Measurements from ENCODE around the gene NDUFA5. TPM values are rescaled to one million over a fixed set of nuclear protein-coding genes. Genes with fewer than 3 reads are reported as not detected.

NDUFA5 gene
- total RNA-seq, 1 donor from 2014 or later = 20.1 TPM

DNA sequence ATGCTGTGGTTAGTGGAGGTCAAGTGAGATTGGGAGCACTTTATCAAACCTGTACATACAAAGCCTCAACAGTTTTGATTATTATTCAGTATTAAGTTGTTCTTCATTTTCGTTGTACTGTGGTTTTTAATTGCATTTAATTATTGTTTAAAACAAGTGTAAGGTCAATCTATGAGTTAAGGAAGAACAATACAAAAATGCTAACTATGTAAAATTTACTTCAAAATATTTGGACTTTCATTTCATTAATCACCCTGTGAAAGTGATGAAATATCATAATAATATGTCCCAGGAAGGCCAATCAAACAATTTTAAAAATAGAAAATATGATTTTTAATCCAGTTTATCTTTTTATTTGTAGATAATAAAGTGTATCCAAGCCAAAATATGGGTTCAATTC lies 13.6 kb upstream of the NDUFA5 start:
- Histone ChIP-seq H3K27ac (no peak overlapping the region), H3K27me3 (no peaks in the 10 kb centered on the region), H3K36me3 (no peaks in the 10 kb centered on the region), H3K4me3 (no peak overlapping the region), H3K9me3 (no peaks in the 10 kb centered on the region), H3K4me1 (no peaks in the 10 kb centered on the region)
- TF ChIP-seq, protein P1, sequence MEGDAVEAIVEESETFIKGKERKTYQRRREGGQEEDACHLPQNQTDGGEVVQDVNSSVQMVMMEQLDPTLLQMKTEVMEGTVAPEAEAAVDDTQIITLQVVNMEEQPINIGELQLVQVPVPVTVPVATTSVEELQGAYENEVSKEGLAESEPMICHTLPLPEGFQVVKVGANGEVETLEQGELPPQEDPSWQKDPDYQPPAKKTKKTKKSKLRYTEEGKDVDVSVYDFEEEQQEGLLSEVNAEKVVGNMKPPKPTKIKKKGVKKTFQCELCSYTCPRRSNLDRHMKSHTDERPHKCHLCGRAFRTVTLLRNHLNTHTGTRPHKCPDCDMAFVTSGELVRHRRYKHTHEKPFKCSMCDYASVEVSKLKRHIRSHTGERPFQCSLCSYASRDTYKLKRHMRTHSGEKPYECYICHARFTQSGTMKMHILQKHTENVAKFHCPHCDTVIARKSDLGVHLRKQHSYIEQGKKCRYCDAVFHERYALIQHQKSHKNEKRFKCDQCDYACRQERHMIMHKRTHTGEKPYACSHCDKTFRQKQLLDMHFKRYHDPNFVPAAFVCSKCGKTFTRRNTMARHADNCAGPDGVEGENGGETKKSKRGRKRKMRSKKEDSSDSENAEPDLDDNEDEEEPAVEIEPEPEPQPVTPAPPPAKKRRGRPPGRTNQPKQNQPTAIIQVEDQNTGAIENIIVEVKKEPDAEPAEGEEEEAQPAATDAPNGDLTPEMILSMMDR (IDR thresholded peaks at IDR 0.05) = no peak
- no peak for DNase-seq (ENCODE audit: low spot score in 2 of 2)
- intact Hi-C loops (cut with DNase I) = no loop called here

DNA sequence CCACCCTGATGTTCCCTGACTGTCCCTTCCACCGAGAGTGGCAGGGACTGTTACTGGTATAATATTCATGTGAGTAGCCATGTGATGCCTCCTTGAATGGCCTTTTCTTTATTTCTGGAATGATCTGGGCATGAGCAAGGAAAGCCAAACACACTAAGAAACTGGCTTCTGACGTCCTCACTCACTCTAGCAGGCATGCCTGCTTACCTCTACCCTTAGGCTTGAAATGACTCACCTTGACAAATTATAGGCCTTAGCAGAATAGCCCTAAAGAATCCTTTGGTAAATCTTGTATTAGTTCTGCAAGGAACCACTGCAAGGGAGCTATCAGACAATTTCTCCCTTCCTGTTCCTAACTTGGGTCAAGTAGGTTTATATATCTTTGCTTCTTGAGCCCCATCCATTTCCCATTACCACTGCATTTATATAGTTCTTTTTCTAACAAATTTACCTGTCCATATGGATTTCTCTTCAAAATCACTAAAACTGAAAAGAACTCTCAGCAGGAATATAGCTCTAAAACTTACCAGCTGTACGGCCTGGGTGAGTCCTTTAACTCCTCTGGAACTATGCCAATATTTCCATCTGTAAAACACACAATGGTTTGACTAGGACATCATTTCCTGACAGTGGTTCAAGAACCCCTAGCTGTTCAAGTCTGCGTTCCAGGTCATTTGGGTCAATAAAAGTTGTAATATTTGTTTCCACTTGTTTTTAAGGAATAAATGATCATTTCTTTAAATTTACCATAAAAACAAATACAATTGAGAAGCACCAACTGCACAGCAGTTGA lies 13.0 kb upstream of the NDUFA5 start:
- no peaks in the 10 kb centered on the region for H3K4me1 ChIP-seq
- H3K27ac ChIP-seq = no peak overlapping the region
- H3K36me3 ChIP-seq = no peaks in the 10 kb centered on the region
- no peak for DNase-seq (ENCODE audit: low spot score in 2 of 2)
- no peaks in the 10 kb centered on the region for H3K9me3 ChIP-seq
- H3K4me3 ChIP-seq = no peak overlapping the region
- intact Hi-C loops (cut with DNase I) = no loop called here
- no peaks in the 10 kb centered on the region for H3K27me3 ChIP-seq
- TF ChIP-seq, protein P1 (IDR thresholded peaks at IDR 0.05) = no peak

DNA sequence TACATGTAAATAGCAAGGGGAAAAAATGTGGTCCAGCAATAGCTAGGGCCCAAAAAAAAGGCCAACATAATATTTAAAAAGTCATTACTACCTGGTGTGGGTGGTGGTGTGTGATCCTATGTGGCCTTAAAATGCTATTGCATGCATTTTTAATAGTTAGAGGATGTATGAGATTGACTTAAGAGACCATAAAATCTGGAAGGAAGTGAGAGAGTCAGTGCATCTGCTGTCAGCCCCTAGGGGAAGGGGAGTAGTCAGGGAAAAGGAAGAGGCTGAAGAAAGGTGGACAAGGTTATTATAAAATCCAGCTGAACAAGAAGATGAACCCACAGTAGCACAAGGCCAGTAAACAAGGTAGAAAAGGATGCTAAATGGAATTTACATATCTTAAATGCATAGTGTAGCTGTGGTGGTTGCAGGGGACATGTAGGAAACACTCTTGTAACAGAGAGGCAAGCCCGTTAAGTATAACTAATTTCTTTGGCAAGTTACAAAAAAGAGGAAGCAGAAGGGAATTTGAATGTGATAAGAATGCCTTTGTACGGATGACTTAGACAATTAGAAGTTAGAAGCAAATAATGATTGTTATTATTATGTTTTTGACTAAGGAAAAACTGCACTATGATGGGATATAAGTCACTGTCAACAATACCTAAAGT lies 11.9 kb upstream of the NDUFA5 start:
- H3K4me3 ChIP-seq = no peak overlapping the region
- intact Hi-C loops (cut with DNase I) = no loop called here

DNA sequence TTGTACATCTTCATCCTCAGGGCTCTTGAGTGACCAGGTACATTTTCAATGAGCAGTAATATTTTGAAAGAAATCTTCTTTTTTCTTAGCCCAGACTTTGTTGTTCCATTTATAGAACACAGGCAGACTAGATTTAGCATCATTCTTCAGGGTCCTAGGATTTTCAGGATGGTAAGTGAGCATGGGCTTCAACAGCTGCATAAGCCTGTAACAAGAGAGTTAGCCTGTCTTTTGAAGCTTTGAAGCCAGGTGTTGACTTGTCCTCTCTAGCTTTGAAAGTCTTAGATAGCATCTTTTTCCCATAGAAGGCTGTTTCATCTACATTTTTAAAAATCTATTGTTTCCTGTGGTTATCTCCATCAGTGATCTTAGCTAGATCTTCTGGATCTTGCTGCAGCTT lies 4.5 kb upstream of the NDUFA5 start:
- Histone ChIP-seq H3K9me3 (no peaks in the 10 kb centered on the region), H3K4me1 (peaks cover 0 to 5% of the 10 kb centered on the region in 2 donors), H3K4me3 (no peak overlapping the region), H3K27me3 (no peaks in the 10 kb centered on the region), H3K36me3 (no peaks in the 10 kb centered on the region), H3K27ac (no peak overlapping the region)
- TF ChIP-seq, protein P1 (IDR thresholded peaks at IDR 0.05) = no peak
- no peak for DNase-seq (ENCODE audit: low spot score in 2 of 2)
- intact Hi-C loops (cut with DNase I) = no loop called here

More for the DNA sequence above, 11.9 kb upstream of the NDUFA5 start:
- Histone ChIP-seq H3K4me1 (no peaks in the 10 kb centered on the region), H3K27me3 (no peaks in the 10 kb centered on the region), H3K36me3 (no peaks in the 10 kb centered on the region), H3K9me3 (no peaks in the 10 kb centered on the region), H3K27ac (no peak overlapping the region)
- TF ChIP-seq, protein P1 (IDR thresholded peaks at IDR 0.05) = no peak
- no peak for DNase-seq (ENCODE audit: low spot score in 2 of 2)

DNA sequence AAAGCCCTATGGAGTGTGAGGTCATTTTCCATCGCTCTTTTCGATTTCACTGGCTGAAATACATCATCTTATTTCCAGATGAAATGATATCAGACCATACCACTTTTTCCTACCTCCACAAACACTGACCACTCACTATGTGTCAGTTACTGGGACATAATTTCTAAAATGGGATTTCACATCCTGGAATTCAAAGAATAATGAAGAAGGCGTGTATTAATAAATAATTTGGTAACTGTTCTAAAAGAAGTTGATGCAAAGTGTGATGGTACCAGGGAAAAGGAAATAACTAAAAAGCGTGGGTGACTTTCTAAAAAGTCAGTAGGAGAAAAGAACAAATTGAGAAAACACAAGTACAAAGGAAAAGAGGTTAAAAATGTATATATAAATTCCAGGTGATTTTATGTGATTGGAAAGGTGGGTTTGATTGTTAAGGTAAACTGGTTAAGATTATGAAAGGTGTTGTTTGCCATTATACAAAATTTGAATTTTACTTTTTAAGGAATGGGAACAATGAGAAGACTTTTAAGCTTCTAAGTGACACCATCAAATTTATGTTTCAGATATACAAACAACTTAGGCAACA lies 764 bp upstream of the NDUFA5 start:
- peak overlapping the region; percentile 72 to 85 for H3K27ac ChIP-seq
- TF ChIP-seq, protein P1 (IDR thresholded peaks at IDR 0.05) = no peak
- no peaks in the 10 kb centered on the region for H3K27me3 ChIP-seq
- H3K9me3 ChIP-seq = no peaks in the 10 kb centered on the region
- no peak for DNase-seq (ENCODE audit: low spot score in 2 of 2)
- H3K4me1 ChIP-seq = peaks cover 0 to 12% of the 10 kb centered on the region in 2 donors
- H3K36me3 ChIP-seq = no peaks in the 10 kb centered on the region
- peak overlapping the region; percentile 81 to 86 for H3K4me3 ChIP-seq
- intact Hi-C loops (cut with DNase I) = loop anchor here (5.0 kb wide), 1 partner anchor 1369 kb away; the partner anchor contains the start of gene POT1
